BE2C (cell line): ENCODE results near the gene NTN3.
A peak's percentile ranks its signal among the peaks of the same experiment; 100 is the strongest.

Source experiments
- DNase-seq: peaks from one replicate; pipeline ENCODE4 v3.0.0-alpha.2; 2020
- H3K27me3 ChIP-seq: fragments of 250-450 bp; sonication (Bioruptor Pico); 2 replicates; pipeline ENCODE4 v1.5.1; 2020; ENCODE audit warnings: mild to moderate bottlenecking
- H3K36me3 ChIP-seq: fragments of 250-450 bp; sonication (Bioruptor Pico); 2 replicates; pipeline ENCODE4 v1.5.1; 2020; ENCODE audit warnings: mild to moderate bottlenecking
- H3K4me1 ChIP-seq: fragments of 250-450 bp; sonication (Bioruptor Pico); 2 replicates; pipeline ENCODE4 v1.5.1; 2020
- H3K4me3 ChIP-seq: 2 replicates; pipeline ENCODE4 v1.5.1; 2011; ENCODE audit warnings: low read depth, low read length
- H3K9me3 ChIP-seq: fragments of 250-450 bp; sonication (Bioruptor Pico); 2 replicates; pipeline ENCODE4 v1.5.1; 2020
- TF ChIP-seq, protein P1 (sequence below): IDR thresholded peaks from 2 replicates; pipeline ENCODE4 v1.5.1; 2012; ENCODE audit warnings: mild to moderate bottlenecking, low read depth, low read length

The NTN3 gene

DNA sequence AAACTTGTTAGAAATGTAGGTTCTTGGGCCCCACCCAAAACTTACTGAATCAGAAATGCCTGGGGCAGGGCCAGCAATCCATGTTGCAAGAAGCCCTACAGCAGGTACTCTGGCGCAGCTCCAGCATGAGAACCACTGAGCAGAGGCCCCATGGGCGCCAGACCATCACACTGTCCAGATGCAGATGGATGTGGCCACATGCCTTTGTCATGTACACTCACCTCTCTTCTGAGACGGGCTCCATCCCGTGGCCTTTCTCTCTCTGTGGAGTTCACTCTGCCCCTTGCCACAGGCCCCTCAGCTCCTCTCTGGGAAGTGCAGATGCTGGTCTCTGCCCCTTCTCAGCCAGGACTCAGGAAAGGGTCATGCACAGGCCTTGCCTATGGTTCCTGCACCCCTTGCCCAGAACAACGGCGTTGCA lies 44.1 kb upstream of the NTN3 start:
- TF ChIP-seq, protein P1, sequence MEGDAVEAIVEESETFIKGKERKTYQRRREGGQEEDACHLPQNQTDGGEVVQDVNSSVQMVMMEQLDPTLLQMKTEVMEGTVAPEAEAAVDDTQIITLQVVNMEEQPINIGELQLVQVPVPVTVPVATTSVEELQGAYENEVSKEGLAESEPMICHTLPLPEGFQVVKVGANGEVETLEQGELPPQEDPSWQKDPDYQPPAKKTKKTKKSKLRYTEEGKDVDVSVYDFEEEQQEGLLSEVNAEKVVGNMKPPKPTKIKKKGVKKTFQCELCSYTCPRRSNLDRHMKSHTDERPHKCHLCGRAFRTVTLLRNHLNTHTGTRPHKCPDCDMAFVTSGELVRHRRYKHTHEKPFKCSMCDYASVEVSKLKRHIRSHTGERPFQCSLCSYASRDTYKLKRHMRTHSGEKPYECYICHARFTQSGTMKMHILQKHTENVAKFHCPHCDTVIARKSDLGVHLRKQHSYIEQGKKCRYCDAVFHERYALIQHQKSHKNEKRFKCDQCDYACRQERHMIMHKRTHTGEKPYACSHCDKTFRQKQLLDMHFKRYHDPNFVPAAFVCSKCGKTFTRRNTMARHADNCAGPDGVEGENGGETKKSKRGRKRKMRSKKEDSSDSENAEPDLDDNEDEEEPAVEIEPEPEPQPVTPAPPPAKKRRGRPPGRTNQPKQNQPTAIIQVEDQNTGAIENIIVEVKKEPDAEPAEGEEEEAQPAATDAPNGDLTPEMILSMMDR, result no peak
- H3K36me3 ChIP-seq, result peaks cover 17% of the 10 kb centered on the region

GRCh38 chr16:2427526-2427925 lies 43.6 kb upstream of the NTN3 start:
- H3K27me3 ChIP-seq, result no peaks in the 10 kb centered on the region

More for the DNA sequence above, 44.1 kb upstream of the NTN3 start:
- Histone ChIP-seq H3K9me3 (no peaks in the 10 kb centered on the region), H3K27me3 (no peaks in the 10 kb centered on the region), H3K4me1 (peaks cover 5% of the 10 kb centered on the region; the same call in 1 of the 2 replicates), H3K4me3 (no peak overlapping the region)
- peak; percentile 57 for DNase-seq

GRCh38 chr16:2428051-2428783 lies 42.9 kb upstream of the NTN3 start:
- DNase-seq, result peak; percentile 40
- peak overlapping the region; percentile 63 for H3K4me3 ChIP-seq
- TF ChIP-seq, protein P1, result peak; percentile 20; the same call in 1 of the 2 replicates
- H3K4me1 ChIP-seq, result peaks cover 5% of the 10 kb centered on the region; the same call in 1 of the 2 replicates
- H3K9me3 ChIP-seq, result no peaks in the 10 kb centered on the region
- H3K27me3 ChIP-seq, result no peaks in the 10 kb centered on the region
- H3K36me3 ChIP-seq, result peaks cover 30% of the 10 kb centered on the region

More at GRCh38 chr16:2427526-2427925, 43.6 kb upstream of the NTN3 start:
- no peak overlapping the region for H3K4me3 ChIP-seq
- no peaks in the 10 kb centered on the region for H3K9me3 ChIP-seq
- no peak for DNase-seq
- TF ChIP-seq, protein P1, result no peak
- H3K36me3 ChIP-seq, result peaks cover 23% of the 10 kb centered on the region
- H3K4me1 ChIP-seq, result peaks cover 5% of the 10 kb centered on the region; the same call in 1 of the 2 replicates

GRCh38 chr16:2428784-2429033 lies 42.4 kb upstream of the NTN3 start:
- TF ChIP-seq, protein P1, result no peak
- H3K36me3 ChIP-seq, result peaks cover 35% of the 10 kb centered on the region
- no peaks in the 10 kb centered on the region for H3K27me3 ChIP-seq
- H3K4me1 ChIP-seq, result peaks cover 5% of the 10 kb centered on the region; the same call in 1 of the 2 replicates
- no peak for DNase-seq
- peak overlapping the region; percentile 63 for H3K4me3 ChIP-seq
- no peaks in the 10 kb centered on the region for H3K9me3 ChIP-seq

- no peaks in the 10 kb centered on the region for H3K27me3 ChIP-seq
- no peaks in the 10 kb centered on the region for H3K9me3 ChIP-seq
- H3K4me3 ChIP-seq, result peak within 1 kb of the TSS; percentile 95
- peaks cover 5% of the 10 kb centered on the region; the same call in 1 of the 2 replicates for H3K4me1 ChIP-seq
- TF ChIP-seq, protein P1, result no peak
- peak; percentile 99 for DNase-seq
- H3K36me3 ChIP-seq, result peaks cover 40% of the 10 kb centered on the region
Observed at GRCh38 chr16:2429034-2429770, 41.9 kb upstream of the NTN3 start, which contains the start of gene CCNF. TSS of gene CCNF (plus strand) at chr16:2429447. CDS start at chr16:2429482, 35 bp downstream.
